K562 (cell line): ENCODE data around the gene PYM1. TPM values are rescaled to one million over a fixed set of nuclear protein-coding genes. Genes with fewer than 3 reads are reported as not detected.
A peak's percentile ranks its signal among the peaks of the same experiment; 100 is the strongest.

Experiments
- CBX1 ChIP-seq: sonication (generic); IDR thresholded peaks from 2 replicates; pipeline ENCODE4 v1.6.1; 2016; ENCODE audit warnings: antibody characterized with exemption, low read depth, mild to moderate bottlenecking
- CTCF ChIP-seq, 3 experiments: IDR thresholded peaks in 2 of 3; conservative IDR thresholded peaks in 1 of 3; 2 replicates each; pipeline ENCODE4 v1.5.1; 2011 to 2012; ENCODE audit warnings: low read length in 3 of 3, mild to moderate bottlenecking in 3 of 3, control low read depth in 2 of 3, improper control_type of control experiment in 1 of 3, inconsistent platforms in 1 of 3, low read depth in 1 of 3, mixed read lengths in 1 of 3, moderate library complexity in 1 of 3; ENCODE audit not compliant: insufficient read depth in 2 of 3
- EHMT2 ChIP-seq: fragments of 450-650 bp; IDR thresholded peaks from 2 replicates; pipeline ENCODE4 v1.6.1; 2018; ENCODE audit warnings: antibody characterized with exemption
- HBP1 ChIP-seq: fragments of 450-650 bp; formaldehyde crosslinking; IDR thresholded peaks from 2 replicates; pipeline ENCODE4 v1.4.0; 2022; ENCODE audit warnings: missing genetic modification characterization
- HEY1 ChIP-seq: fragments of 250-450 bp; sonication (Bioruptor Pico); IDR thresholded peaks from 2 replicates; pipeline ENCODE4 v1.5.0; 2020; ENCODE audit warnings: mild to moderate bottlenecking, moderate library complexity, borderline replicate concordance
- MNT ChIP-seq, 2 experiments: fragments of 450-650 bp; conservative IDR thresholded peaks; 2 replicates each; pipeline ENCODE4 v1.6.1; 2017; ENCODE audit warnings: mild to moderate bottlenecking in 2 of 2, moderate library complexity in 2 of 2
- NFRKB ChIP-seq: fragments of 450-650 bp; IDR thresholded peaks from 2 replicates; pipeline ENCODE4 v1.6.1; 2016; ENCODE audit warnings: low read depth
- PML ChIP-seq: IDR thresholded peaks from 2 replicates; pipeline ENCODE4 v1.6.1; 2012; ENCODE audit warnings: low read length, inconsistent platforms
- PRPF4 ChIP-seq: fragments of 200-400 bp; formaldehyde crosslinking; IDR thresholded peaks from one replicate; pipeline ENCODE4 v1.6.1; 2017; ENCODE audit warnings: low read length, low read depth, mild to moderate bottlenecking; ENCODE audit not compliant: insufficient read depth, poor library complexity, severe bottlenecking
- RERE ChIP-seq: sonication (generic); formaldehyde crosslinking; IDR thresholded peaks from 2 replicates; pipeline ENCODE4 v1.8.0; 2023; ENCODE audit warnings: missing genetic modification reagents, mild to moderate bottlenecking, borderline replicate concordance
- RNF2 ChIP-seq: sonication (generic); IDR thresholded peaks from 2 replicates; pipeline ENCODE4 v1.6.1; 2016
- SIN3A ChIP-seq, 2 experiments: fragments of 150-350 bp in 1 of 2; IDR thresholded peaks; 2 replicates each; pipeline ENCODE4 v1.6.1; 2011 to 2016; ENCODE audit warnings: borderline replicate concordance in 2 of 2, low read depth in 2 of 2, low read length in 2 of 2, mild to moderate bottlenecking in 2 of 2, moderate library complexity in 2 of 2; ENCODE audit not compliant: control insufficient read depth in 1 of 2
- SMARCA4 ChIP-seq: fragments of 450-650 bp; IDR thresholded peaks from 2 replicates; pipeline ENCODE4 v1.6.1; 2016
- TAF9B ChIP-seq: fragments of 450-650 bp; IDR thresholded peaks from 2 replicates; pipeline ENCODE4 v1.6.1; 2018; ENCODE audit warnings: mild to moderate bottlenecking; ENCODE audit not compliant: partially characterized antibody
- ZNF644 ChIP-seq: fragments of 200-800 bp; sonication (Bioruptor generic); IDR thresholded peaks from 2 replicates; pipeline ENCODE4 v1.6.1; 2016; ENCODE audit warnings: low read depth, missing genetic modification characterization, missing compliant biosample characterization
- polyA plus RNA-seq, 8 experiments: library from polyadenylated mRNA; depleted of rRNA in 4 of 8; stranded (reverse) in 5 of 8; unstranded in 3 of 8; fragments of >200 nt; fragmentation: Nextera tagmentation in 2 of 8; fragmentation: Illumina TruSeq in 1 of 8; extraction: Ambion mirVana in 2 of 8; extraction: Trizol in 1 of 8; gene quantifications; 2 replicates each; pipeline versions ENCODE4 v1.2.1 to v1.2.3, GENCODE V29; 2011 to 2014; ENCODE audit warnings: inconsistent platforms in 1 of 8, missing spikeins in 1 of 8
- total RNA-seq, 7 experiments: library from RNA; depleted of rRNA in 6 of 7; stranded (reverse); fragments of >200 nt in 6 of 7; fragmentation: Illumina TruSeq in 2 of 7; extraction: Trizol in 2 of 7; gene quantifications; 2 replicates each; pipeline versions ENCODE4 v1.2.1 to v1.2.3, GENCODE V29; 2011 to 2021; ENCODE audit warnings: low replicate concordance in 1 of 7

Gene PYM1
- total and polyA plus RNA-seq, 9 of the 15 experiments (the other 6 are each of a cell fraction or from before 2014, with no cell fraction given) = 29.0 to 51.3 (median 34.1) TPM

- no peak for TF ChIP-seq EHMT2
- peak; percentile 90 for TF ChIP-seq HBP1 (CRISPR knock-in tag)
- TF ChIP-seq CBX1 = no peak
- peak; percentile 60 for TF ChIP-seq TAF9B
- 0 out of 2 replicates have a peak, but pooled peaks have one; percentile 11 for TF ChIP-seq PML
- TF ChIP-seq RNF2 = 0 out of 2 replicates have a peak, but pooled peaks have one; percentile 33
- TF ChIP-seq HEY1 (CRISPR knock-in tag) = no peak
- peak; percentile 68 to 77 (median 68) for TF ChIP-seq CTCF (IDR thresholded peaks at IDR 0.05 in 2 of 3, conservative IDR thresholded peaks at IDR 0.05 in 1 of 3; ENCODE audit: insufficient read depth in 2 of 3, low read depth in 1 of 3, low read length in 3 of 3)
- TF ChIP-seq SMARCA4 = no peak; the same call in 1 of the 2 replicates
- 0 out of 4 replicates have a peak, but pooled peaks of 1 of the 2 experiments have one; percentile 53 for TF ChIP-seq SIN3A (IDR thresholded peaks at IDR 0.05; ENCODE audit: borderline replicate concordance in 2 of 2, control insufficient read depth in 1 of 2, low read depth in 2 of 2, low read length in 2 of 2)
- TF ChIP-seq MNT (conservative IDR thresholded peaks at IDR 0.05) = peak; percentile 71 to 84
- TF ChIP-seq PRPF4 = no peak
- TF ChIP-seq ZNF644 (tag) = 0 out of 2 replicates have a peak, but pooled peaks have one; percentile 34
- peak; percentile 84; the same call in 1 of the 2 replicates for TF ChIP-seq NFRKB
- 0 out of 2 replicates have a peak, but pooled peaks have one; percentile 7 for TF ChIP-seq RERE (CRISPR knock-in tag)
Measured at GRCh38 chr12:55926738-55927587, 731 bp downstream of the PYM1 start (continued).
